CD4-positive, alpha-beta T cell treated with Interleukin-6 at 100 ng/mL for 8 hours (primary cell): Measurements from ENCODE around the gene INPP5K.
"Not testable (repeated sequence)": the region's sequence is repeated elsewhere in the genome, so short reads cannot be mapped to it uniquely, and the experiment has no call there.

Experiments used
- DNase-seq: peaks from one replicate; pipeline ENCODE4 v3.0.0-alpha.2; 2020; ENCODE audit warnings: mixed read lengths, low spot score

Gene INPP5K

DNA sequence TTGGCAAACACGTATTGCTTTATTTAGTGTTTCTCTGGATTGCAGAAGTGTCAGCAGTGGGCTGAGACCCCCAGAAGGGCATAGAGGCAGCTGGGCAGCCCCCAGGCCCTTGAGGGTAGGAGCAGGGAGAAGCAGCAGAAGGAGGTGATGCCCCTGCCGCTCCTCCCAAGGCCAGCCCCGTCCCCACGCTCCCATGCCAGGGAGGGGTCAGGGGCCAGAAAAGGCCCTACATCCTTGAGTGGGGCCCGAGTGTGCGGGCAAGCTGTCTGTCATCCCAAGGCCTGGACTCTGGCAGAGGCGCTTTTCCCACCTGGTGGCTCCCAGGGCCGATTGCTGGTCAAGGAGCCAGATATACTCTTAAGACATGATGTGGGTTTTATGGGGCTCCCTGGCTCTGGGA, 52.2 kb downstream of the INPP5K start:
- DNase-seq, result no peak

DNA sequence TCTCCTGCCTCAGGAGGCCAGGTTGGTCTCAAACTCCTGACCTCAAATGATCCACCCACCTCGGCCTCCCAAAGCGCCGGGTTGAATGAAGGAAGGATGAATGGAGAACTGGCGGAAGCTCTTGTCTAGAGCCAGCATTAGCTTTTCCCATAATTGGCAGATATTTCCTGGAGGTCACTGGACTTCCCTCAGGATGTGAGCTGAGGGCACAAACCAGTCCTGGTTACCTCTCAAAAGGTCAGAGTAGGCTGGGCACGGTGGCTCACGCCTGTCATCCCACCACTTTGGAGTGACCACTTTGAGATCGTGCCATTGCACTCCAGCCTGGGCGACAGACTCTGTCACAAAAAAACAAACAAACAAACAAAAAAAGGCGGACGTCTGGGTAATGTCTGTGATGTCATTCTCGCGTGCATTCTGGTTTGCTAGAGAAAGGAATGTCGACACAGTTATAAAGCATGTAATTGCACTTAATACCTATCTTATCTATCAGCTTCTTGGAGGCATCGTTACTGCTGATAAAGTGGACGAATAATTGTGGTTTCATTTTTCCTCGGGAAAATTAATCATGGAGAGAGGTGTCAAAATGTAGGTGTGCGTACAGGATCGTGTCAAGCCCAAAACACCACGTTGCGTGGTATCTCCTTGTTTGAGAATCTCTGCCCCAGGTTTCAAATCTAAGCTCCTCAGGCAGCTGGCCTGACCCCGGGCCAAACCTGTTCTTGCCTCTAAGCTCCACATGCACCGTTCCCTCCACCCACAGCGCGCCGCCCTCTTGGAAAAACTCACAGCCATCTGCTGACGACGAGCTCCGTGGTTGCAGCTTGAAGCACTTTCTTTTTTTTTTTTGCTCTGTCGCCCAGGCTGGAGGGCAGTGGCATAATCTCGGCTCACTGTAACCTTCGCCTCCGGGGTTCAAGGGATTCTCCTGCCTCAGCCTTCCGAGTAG, 54.0 kb downstream of the INPP5K start:
- no peak for DNase-seq

DNA sequence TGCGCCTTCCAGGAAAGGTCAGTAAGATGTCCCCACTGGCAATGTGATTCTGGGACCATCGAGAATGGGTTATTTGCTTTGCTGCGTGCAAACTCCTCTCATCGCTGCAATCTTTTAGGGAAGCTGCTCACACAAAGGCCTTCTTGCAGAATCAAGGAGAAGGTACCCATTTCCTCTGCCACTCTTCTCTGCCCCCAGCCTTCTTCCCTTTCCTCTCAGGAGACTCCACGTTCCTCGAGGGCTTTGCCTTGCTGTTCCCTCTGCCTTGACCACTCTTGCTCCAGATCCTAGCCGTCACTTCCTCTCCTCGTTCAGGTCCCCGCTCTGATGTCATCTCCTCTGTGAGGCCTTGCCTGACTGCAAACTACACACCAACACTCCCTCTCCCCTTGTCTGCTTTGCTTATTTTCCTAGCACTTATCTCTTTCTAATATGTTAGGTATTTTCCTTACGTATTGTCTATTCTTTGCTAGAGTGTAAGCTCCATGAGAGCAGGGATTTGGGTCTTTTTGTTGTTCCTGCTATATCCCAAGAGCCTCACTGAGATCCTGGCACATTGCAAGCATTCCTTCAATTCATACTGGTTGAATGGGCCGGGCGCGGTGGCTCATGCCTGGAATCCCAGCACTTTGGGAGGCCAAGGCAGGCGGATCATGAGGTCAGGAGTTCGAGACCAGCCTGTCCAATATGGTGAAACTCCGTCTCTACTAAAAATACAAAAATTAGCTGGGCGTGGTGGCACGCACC, 55.0 kb downstream of the INPP5K start:
- no peak for DNase-seq

DNA sequence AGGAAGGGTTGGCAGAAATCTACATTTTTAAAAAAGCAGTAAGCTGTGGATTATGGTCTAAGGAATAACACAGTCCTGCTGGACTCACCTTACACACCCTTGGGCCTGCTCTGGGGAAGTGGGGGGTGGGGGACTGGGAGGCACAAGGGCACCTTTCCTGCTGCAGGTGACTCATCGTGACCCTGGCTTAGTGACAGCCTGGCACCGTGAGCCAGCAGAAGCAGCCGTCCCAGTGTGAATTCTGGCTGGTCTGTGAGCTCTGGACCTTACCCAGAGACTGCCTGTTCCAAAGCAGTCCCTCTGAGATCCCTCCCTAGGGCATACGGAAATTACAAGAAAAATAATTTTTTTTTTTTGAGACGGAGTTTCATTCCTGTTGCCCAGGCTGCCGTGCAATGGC, 56.2 kb downstream of the INPP5K start:
- no peak for DNase-seq

DNA sequence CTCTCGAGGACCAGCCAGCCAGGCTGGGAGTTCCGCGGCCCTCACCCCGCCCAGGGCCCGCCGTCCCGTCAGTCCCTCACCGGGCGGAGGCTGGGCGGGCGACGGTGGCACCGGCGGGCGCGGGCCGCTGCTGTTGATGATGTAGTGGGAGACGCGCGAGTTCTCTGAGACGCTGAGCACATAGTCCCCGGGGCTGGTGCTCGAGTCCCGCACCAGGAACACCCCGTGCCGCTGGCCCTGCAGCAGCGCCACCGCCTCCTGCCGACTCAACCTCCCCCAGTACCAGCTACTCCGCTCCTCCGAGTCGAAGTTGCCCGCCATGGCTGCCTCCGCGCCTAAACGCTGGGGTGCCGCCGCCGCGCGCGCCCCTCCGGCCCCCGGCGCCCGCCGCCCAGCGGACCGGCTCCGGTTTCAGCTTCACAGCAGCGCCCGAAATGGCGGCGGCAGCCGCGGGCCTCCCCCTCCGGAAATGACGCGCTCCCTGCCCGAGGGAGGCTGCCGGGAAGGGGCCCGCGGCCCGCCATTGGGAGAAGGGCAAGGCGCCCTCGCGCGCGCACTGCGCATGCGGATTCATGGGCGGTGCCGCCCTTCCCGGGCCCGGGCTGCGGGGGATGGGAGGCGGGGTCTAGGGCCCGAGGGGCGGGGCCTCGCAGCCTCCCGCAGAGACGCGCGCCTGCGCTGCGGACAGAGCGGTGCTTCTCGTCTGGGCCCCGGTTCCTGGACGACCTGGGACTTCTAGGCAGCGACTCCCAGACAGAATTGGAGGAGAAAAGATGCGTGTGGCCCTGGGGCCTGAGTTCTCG, 60.4 kb downstream of the INPP5K start, which contains the start of gene CRK:
CRK (minus strand) TSS at position 436 of the 803 bp plus-strand sequence; CDS start at position 321, 115 bp downstream.
- DNase-seq, result peak; percentile 98

DNA sequence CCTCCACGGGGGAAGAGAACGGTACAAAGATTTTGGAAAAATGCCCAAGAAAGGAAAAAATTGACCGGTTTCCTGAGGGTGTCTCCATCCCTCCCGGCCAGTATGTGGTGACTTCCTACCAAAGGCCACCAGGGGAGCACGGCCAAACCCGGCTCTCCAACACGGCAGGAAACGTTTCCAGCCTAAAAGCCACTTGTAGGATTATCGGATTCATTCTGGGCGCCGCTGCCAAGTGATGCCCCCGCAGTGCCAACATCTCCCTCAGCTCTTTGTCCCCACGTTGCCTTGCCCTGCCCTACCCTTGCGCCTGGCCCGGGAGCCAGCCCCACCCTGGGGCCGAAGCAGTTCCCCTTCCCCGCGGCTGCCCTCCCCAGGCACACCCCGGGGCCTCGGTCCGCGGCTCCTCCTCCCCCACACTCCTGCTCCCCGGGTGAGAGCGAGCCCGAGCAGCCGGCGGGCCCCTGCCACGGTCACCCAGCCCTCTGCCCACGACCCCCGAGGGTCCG, 61.1 kb downstream of the INPP5K start:
- DNase-seq, result peak; percentile 21

DNA sequence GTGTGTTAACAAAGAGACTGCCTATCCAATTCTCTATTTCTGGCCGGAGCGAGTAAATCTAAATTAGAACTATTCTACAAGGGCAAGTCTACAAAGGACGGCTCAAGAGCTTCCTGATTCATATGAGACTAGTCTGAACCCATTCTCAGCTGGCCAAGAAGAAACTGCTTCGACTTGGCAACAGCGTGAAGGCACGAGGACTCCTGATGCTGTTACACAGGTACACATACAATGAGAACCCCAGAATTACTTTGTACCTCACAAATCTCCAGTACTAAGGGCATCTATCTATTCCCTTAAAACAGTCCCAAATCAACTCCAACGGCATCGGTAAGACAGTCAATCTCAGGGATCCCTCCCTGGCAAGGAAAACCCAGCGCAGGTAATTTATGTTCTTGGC, 61.9 kb downstream of the INPP5K start:
- DNase-seq, result no peak

DNA sequence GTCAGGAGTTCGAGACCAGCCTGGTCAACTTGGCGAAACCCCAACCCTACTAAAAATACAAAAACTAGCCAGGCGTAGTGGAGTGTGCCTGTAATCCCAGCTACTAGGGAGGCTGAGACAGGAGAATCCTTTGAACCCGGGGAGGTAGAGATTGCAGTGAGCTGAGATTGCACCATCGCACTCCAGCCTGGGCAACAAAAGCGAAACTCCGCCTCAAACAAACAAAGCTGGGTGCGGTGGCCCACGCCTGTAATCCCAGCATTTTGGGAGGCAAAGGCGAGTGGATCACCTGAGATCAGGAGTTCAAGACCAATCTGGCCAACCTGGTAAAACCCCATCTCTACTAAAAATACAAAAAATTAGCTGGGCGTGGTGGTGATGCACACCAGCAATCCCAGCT, 62.7 kb downstream of the INPP5K start:
- DNase-seq, result not testable (repeated sequence)

DNA sequence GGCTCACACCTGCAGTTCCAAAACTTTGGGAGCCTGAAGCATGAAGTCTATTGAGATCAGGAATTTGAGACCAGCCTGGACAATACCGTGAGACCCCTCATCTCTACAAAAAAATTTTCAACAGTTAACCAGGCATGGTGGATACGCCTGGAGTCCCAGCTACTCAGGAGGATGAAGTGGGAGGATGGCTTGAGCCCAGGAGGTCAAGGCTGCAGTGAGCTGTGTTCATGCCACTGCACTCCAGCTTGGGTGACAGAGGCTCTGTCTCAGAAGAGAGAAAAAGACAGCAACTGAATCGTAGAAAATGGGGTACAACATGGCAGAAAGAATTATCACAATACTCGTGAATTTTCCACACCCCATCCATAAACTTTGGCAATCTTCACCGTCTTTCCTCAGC, 63.6 kb downstream of the INPP5K start:
- DNase-seq, result no peak

DNA sequence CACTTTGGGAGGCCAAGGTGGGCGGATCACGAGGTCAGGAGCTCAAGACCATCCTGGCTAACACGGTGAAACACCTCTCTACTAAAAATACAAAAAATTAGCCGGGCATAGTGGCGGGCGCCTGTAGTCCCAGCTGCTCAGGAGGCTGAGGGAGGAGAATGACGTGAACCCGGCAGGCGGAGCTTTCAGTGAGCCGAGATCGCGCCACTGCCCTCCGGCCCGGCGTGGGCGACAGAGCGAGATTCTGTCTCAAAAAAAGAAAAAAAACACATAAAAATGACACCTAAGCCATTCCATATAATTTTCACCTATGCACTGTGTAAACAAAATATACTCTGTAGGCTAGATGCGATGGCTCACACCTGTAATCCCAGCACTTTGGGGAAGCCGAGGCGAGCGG, 66.2 kb downstream of the INPP5K start:
- DNase-seq, result not testable (repeated sequence)

DNA sequence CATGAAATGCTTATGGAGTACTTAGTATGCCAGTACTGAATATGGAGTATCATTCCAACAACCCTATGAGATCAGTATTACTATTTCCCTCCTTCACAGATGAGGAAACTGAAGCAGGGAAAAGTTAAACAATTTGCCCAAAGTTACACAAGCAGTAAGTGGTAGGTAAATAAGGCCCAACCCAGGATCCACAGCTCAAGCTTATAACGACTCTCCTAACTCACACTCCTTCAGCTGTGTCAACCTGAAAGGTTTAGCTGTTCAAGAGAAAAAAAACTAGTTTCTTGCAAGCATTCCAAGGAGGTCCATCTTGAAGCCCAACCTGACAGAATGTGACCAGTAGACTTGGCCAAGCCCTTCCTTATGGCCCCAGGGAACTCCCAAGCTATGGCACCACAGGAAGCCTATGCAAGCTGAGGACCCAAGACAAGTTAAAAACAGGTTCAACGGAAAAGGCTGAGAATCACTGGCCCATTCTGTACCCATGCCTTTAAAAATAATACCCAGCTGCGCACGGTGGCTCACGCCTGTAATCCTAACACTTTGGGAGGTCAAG, 66.9 kb downstream of the INPP5K start:
- DNase-seq, result no peak

DNA sequence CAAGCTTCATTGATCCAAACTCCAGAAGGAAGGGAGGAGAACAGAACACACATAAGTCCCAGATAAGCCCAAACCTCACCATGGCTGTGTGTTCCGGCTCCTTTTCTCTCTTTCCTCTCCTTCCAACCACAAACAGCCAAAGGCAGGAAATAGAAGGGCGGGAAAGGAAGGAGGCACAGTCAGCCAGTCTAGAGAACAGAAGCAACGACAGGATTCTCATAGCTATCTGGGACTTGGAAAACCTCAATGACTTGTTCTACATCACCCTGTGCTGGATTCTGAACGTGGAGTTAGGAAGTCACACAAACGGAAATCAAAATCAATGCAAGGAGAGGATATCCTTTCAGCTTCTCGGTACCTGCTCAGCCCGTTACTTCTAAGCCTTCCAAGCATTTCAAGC, 69.4 kb downstream of the INPP5K start:
- no peak for DNase-seq

DNA sequence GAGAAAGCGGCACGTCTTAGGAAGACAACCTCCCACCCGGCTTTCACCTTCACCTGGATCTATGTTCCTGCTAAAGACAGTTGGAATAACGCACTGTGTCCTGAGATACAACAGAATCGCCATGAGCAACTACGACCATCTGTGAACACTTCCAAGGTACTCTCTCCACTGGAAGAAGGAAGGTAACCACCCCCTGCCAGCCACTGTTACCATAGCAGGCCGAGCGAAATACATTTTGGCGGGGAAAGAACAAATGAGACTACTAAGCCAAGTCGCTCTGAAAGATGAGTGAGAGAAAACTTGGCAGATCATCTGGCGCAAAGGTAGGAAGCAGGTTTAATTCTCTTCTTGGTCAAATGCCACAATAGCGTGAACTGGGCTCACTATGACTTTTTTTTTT, 70.2 kb downstream of the INPP5K start:
- no peak for DNase-seq

DNA sequence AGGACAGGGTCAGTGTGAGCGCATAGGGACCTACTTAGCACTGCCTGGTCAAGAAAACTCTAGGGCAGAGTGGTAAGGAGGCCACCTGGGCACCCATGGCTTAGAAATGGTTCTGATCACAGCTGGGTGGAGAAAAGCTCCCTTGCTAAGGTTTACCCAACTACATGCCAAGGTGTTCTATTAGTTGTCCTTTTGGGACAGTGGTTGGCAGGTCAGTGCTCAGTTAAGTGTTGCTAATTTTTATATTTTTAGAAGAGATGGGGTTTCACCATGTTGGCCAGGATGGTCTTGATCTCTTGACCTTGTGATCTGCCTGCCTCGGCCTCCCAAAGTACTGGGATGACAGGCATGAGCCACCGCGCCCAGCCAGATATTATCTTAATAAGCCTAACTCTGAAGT, 70.7 kb downstream of the INPP5K start:
- not testable (repeated sequence) for DNase-seq
